D341Med (cell line): Measurements from ENCODE around the gene MAPRE2.

Experiments used
- DNase-seq: peaks from one replicate; pipeline ENCODE4 v3.0.0; 2012; ENCODE audit warnings: low spot score

Gene MAPRE2

GRCh38 chr18:35038029-35038428 is 3.2 kb upstream of the MAPRE2 start:
- no peak for DNase-seq

DNA sequence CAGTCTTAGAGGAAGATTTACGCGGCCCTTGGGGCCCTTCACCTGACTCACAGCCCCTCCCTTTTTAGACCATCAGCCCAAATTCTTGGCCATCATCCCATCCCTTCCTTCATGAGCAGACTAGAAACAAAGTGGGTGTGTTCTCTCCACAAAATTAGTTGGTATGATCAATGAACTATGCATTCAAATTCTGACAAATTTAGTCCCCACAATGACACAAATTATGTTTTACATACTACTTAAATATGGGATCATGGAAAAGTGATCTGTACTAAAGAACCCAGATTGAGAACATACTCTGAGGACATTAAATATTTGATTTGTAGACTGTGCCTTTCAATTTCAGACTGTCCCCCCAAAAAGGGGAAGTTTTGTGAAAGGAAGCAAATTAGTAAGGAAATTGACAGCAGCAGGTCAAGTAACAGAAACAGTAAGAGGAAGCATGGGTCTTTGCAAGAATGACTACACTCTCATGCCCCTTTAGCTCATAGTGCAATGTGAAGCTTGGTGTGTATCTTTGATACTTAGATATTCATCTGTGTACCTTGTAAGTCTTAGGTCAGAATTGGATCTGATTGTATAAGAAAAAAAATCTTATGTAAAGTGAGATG is 2.2 kb upstream of the MAPRE2 start:
- DNase-seq: no peak

GRCh38 chr18:35040638-35040987 is 600 bp upstream of the MAPRE2 start:
- DNase-seq: no peak

GRCh38 chr18:35041815-35042387 is 688 bp downstream of the MAPRE2 start:
- peak; percentile 65 for DNase-seq

- DNase-seq: no peak
These were observed 1.3 kb downstream of the MAPRE2 start for GRCh38 chr18:35042389-35043071.

DNA sequence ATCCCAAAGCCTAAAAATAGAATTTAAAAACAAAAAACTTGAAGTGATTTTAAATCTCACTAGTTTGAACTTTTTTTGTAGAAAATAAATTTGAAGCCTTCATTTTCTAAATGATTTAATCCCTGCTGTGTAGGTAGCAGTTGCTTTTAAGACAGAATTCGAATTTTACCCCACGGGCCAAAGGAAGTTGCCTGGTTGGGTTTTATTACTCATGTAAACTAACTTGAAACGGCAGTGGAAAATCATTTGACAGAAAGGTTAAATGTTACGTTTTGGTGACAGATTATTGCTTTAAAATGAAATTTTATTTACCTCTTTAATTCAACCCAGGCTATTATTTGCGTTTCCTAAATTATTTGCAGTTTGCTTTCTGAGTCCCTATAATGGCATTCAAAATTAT is 2.0 kb downstream of the MAPRE2 start:
- no peak for DNase-seq

DNA sequence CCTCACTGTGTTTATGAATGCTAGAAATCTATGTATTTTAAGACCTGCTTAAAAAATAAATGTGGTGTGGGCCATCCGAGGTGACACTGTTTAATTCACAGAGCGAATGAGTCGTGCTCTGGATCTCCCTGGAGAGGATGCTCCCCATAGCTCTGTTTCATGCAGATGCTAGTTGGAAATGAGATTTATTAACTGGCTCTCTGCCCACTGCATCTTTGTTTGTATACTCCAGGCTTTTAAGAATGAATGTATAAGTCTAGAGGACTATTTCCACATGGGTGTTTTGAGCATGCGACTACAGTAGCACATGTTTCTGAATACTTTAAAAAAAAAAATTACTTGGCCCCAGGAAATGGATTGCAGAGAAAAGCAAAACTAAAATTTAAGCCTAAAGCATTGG is 3.9 kb downstream of the MAPRE2 start:
- DNase-seq: peak; percentile 47

GRCh38 chr18:35045806-35046205 is 4.6 kb downstream of the MAPRE2 start:
- DNase-seq: no peak

GRCh38 chr18:35047697-35048292 is 6.6 kb downstream of the MAPRE2 start:
- no peak for DNase-seq

- no peak for DNase-seq
These were observed 8.2 kb downstream of the MAPRE2 start for GRCh38 chr18:35049111-35050027.

DNA sequence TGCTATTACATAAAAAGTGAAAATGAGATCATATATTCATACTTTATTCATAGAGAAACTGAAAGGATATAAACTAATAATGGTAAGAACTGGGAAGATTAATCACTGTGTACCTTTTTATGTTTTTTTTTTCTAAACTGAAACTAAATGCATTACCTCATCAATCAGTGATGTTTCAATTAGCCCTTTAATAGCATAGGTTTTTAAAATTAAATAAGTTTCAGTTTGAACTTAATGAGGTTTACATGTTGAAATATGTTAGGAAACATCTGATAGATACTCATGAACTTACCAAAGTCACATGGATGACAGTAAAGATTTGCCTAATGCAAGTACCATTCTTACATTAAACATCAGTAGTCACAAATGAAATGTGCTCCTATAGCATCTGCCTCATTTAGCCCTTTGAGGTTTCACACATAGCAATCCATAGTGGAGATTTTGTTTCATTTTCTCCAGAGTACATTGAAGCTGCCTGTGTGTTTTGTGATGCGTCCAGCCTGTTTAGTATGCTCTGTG is 8.9 kb downstream of the MAPRE2 start:
- DNase-seq: no peak

- no peak for DNase-seq
These were observed 9.5 kb downstream of the MAPRE2 start for GRCh38 chr18:35050705-35051195.

GRCh38 chr18:35051641-35052377 is 10.6 kb downstream of the MAPRE2 start:
- DNase-seq: no peak

DNA sequence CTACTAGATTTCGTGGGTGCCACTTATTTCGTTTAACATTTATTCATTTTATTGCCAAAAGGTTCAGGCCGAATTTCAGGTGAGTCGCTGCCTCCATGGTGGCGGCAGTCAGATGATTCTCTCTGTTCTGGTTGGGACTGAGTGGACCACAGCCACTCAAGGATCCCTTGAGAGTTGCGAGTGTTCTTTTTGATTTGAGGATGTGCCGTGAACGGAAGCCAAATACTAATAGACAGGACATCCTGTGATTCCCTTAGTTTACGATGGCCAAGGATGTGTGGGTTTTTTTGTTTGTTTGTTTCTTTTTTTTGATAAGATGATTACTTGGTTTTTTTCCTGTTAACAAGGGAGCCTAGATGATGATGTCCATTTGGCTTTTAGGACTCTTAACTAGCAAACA is 13.2 kb downstream of the MAPRE2 start:
- DNase-seq: no peak

- DNase-seq: no peak
These were observed 13.9 kb downstream of the MAPRE2 start for GRCh38 chr18:35055105-35055504.

DNA sequence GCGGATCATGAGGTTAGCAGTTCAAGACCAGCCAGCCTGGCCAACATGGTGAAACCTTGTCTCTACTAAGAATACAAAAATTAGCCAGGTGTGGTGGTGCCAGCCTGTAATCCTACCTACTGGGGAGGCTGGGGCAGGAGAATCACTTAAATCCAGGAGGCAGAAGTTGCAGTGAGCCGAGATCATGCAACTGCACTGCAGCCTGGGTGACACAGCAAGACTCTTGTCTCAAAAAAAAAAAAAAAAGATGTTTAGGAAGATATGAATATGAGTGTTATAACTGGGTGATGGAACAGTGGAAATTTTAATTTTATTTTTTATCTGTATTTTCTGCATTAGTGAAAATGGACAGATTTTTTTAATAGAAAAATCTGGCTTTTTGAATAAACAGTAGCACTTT is 14.5 kb downstream of the MAPRE2 start:
- DNase-seq: no peak

DNA sequence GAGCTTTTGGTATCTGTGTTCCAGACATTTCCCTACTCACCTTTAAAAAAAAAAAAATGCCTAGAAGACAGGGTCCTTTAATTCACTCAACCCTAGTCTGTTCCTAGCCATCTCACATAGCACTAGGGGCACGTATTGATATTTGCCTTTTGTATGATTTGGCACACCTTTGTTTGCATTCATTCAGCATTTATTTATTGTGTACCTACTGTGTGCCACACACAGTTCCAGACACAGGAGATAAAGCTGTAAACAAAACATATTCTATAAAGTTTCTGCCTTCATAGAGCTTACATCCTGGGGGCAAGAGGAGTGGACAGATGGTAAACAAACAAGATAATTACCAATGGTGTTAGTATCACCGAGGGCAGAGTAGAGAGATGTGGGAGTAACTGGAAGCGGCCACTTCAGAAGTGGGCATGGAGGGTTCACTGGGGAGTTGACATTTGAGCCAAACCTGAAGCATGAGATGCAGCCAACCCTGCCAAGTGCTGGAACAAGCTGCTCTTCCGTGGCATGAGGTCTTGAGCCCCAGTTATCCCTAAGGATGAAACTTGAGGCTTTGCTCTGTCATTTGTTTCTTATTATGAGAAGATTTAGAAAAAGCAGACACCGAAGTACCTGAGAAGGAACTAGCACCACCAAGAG is 18.2 kb downstream of the MAPRE2 start:
- no peak for DNase-seq

- no peak for DNase-seq
These were observed 19.1 kb downstream of the MAPRE2 start for GRCh38 chr18:35060122-35060815.

- DNase-seq: no peak
These were observed 20.1 kb downstream of the MAPRE2 start for GRCh38 chr18:35061336-35061735.

DNA sequence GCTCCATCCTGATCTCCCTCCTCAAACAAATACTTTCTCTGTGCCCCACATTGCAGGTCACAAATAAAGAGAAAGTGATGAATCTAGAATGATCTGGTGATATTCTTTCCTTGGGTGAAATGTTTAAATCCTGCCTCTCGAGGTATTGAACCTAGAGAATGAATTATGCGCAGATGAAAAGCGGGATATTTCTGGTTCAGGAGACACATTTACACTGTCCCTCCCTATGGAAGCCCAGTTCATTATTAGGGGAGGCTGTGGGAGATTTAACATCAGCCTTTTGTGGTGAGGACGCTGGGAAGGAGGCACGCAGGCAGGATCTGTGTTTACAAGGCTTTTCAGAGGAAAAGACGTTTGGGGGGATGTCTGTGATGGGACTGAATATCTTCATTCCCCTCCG is 20.6 kb downstream of the MAPRE2 start:
- DNase-seq: no peak
